Esophagus muscularis mucosa (tissue), 4 donors: Measurements from ENCODE around the gene MAX.

Experiments used
- CTCF ChIP-seq, 3 experiments: fragments of 200-600 bp in 2 of 3; fragments of 450-650 bp in 1 of 3; sonication (generic) in 2 of 3; IDR thresholded peaks; one replicate each; pipeline ENCODE4 v1.5.1; 2017 to 2019; ENCODE audit warnings: antibody characterized with exemption in 3 of 3, mild to moderate bottlenecking in 2 of 3, moderate library complexity in 1 of 3
- EP300 ChIP-seq: sonication (generic); formaldehyde crosslinking; IDR thresholded peaks from one replicate; pipeline ENCODE4 v1.6.1; 2017; ENCODE audit warnings: antibody characterized with exemption
- POLR2AphosphoS5 ChIP-seq, 2 donors: sonication (generic); formaldehyde crosslinking; IDR thresholded peaks; one replicate each; pipeline ENCODE4 v1.6.1; 2017; ENCODE audit warnings: antibody characterized with exemption in 2 of 2

GRCh38 chr14:65080960-65081747, 21.2 kb downstream of the MAX start:
- TF ChIP-seq CTCF (IDR thresholded peaks at IDR 0.05) (no peak), POLR2AphosphoS5 (IDR thresholded peaks at IDR 0.05) (no peak), EP300 (no peak)
